Measurements from ENCODE around the gene PARD3. TPM values are rescaled to one million over a fixed set of nuclear protein-coding genes. Genes with fewer than 3 reads are reported as not detected.

PARD3 gene
- polyA plus RNA-seq, 3 donors, result 0.51 TPM; not detected in 2

- 77% methylated on average over 2 of the region's 4 CpGs for WGBS (ENCODE audit: insufficient coverage)
- Histone ChIP-seq H3K9ac (ENCODE audit: insufficient read depth, low read length, poor library complexity, severe bottlenecking) (no peak overlapping the region), H3K4me2 (replicated peaks; ENCODE audit: extremely low read depth, low read length, poor library complexity, severe bottlenecking) (no peak overlapping the region), H3K9me3 (replicated peaks in 1 of 2; ENCODE audit: control insufficient read depth in 1 of 2, insufficient read depth in 1 of 2, low read length in 2 of 2) (no peaks in the 10 kb centered on the region), H3K27me3 (ENCODE audit: control insufficient read depth in 2 of 2, insufficient read depth in 2 of 2, low read length in 2 of 2) (no peaks in the 10 kb centered on the region), H3K79me2 (ENCODE audit: insufficient read depth, low read length) (no peaks in the 10 kb centered on the region), H3K27ac (ENCODE audit: low read depth in 1 of 2, low read length in 2 of 2) (no peak overlapping the region), H3K4me3 (replicated peaks in 1 of 3; ENCODE audit: low read depth in 2 of 3, low read length in 3 of 3) (no peak overlapping the region), H4K20me1 (ENCODE audit: insufficient read depth, low read length) (no peaks in the 10 kb centered on the region), H2AFZ (ENCODE audit: insufficient read depth, low read depth, low read length, poor library complexity, severe bottlenecking) (no peak overlapping the region), H3K4me1 (ENCODE audit: control insufficient read depth in 1 of 2, insufficient read depth in 2 of 2, low read length in 2 of 2) (no peaks in the 10 kb centered on the region), H3K36me3 (replicated peaks in 1 of 2; ENCODE audit: control insufficient read depth in 1 of 2, insufficient read depth in 2 of 2, low read length in 2 of 2) (no peaks in the 10 kb centered on the region)
- no peak overlapping the region for H3K4me3 Mint-ChIP-seq
- no peak for TF ChIP-seq CTCF (IDR thresholded peaks at IDR 0.05)
- peaks cover 0 to 5% (median 0%) of the 10 kb centered on the region in 7 donors for H3K9me3 Mint-ChIP-seq
- intact Hi-C loops (cut with micrococcal nuclease), result no loop called here
- DNase-seq, result no peak
- no peaks in the 10 kb centered on the region for H3K36me3 Mint-ChIP-seq
- no peak overlapping the region for H3K27ac Mint-ChIP-seq
- H3K27me3 Mint-ChIP-seq (ENCODE audit: low read depth in 3 of 3), result peaks cover 1 to 9% (median 3%) of the 10 kb centered on the region in 3 donors
- H3K4me1 Mint-ChIP-seq, result no peaks in the 10 kb centered on the region
Measured at GRCh38 chr10:34798654-34799053, 16.4 kb downstream of the PARD3 start.

DNA sequence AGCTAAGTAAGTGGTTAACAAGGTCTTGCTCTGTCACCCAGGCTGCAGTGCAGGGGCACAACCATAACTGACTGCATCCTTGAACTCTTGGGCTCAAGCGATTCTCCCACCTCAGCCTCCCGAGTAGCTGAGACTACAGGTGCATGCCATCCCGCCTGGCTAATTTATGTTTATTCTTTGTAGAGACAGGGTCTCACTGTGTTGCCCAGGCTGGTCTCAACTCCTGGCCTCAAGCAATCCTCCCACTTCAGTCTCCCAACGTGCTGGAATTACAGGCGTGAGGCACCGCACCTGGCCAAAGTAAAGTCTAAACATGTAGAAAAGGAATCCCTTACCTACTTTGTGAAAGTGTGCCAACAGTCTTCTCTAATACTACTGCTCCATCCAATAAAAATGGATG, 17.9 kb downstream of the PARD3 start:
- no peak overlapping the region for H3K27ac Mint-ChIP-seq
- 87% methylated on average over 5 of the region's 6 CpGs for WGBS (ENCODE audit: insufficient coverage)
- H3K79me2 ChIP-seq (ENCODE audit: insufficient read depth, low read length), result no peaks in the 10 kb centered on the region
- peaks cover 0 to 2% (median 0%) of the 10 kb centered on the region in 7 donors for H3K9me3 Mint-ChIP-seq
- H2AFZ ChIP-seq (ENCODE audit: insufficient read depth, low read depth, low read length, poor library complexity, severe bottlenecking), result no peak overlapping the region
- DNase-seq, result no peak
- no peak overlapping the region for H3K4me3 ChIP-seq (replicated peaks in 1 of 3; ENCODE audit: low read depth in 2 of 3, low read length in 3 of 3)
- H3K4me1 Mint-ChIP-seq, result no peaks in the 10 kb centered on the region
- H3K27ac ChIP-seq (ENCODE audit: low read depth in 1 of 2, low read length in 2 of 2), result no peak overlapping the region
- H3K4me2 ChIP-seq (replicated peaks; ENCODE audit: extremely low read depth, low read length, poor library complexity, severe bottlenecking), result no peak overlapping the region
- H3K4me1 ChIP-seq (ENCODE audit: control insufficient read depth in 1 of 2, insufficient read depth in 2 of 2, low read length in 2 of 2), result no peaks in the 10 kb centered on the region
- intact Hi-C loops (cut with micrococcal nuclease), result no loop called here
- H3K9ac ChIP-seq (ENCODE audit: insufficient read depth, low read length, poor library complexity, severe bottlenecking), result no peak overlapping the region
- H3K27me3 ChIP-seq (ENCODE audit: control insufficient read depth in 2 of 2, insufficient read depth in 2 of 2, low read length in 2 of 2), result no peaks in the 10 kb centered on the region
- H3K36me3 ChIP-seq (replicated peaks in 1 of 2; ENCODE audit: control insufficient read depth in 1 of 2, insufficient read depth in 2 of 2, low read length in 2 of 2), result no peaks in the 10 kb centered on the region
- H3K27me3 Mint-ChIP-seq (ENCODE audit: low read depth in 3 of 3), result peaks cover 0 to 7% (median 3%) of the 10 kb centered on the region in 3 donors
- H3K36me3 Mint-ChIP-seq, result no peaks in the 10 kb centered on the region
- no peaks in the 10 kb centered on the region for H3K9me3 ChIP-seq (replicated peaks in 1 of 2; ENCODE audit: control insufficient read depth in 1 of 2, insufficient read depth in 1 of 2, low read length in 2 of 2)
- H4K20me1 ChIP-seq (ENCODE audit: insufficient read depth, low read length), result no peaks in the 10 kb centered on the region
- TF ChIP-seq CTCF (IDR thresholded peaks at IDR 0.05), result no peak
- no peak overlapping the region for H3K4me3 Mint-ChIP-seq

Data from CD14-positive monocyte (primary cell).